NT2/D1 (cell line): ENCODE data around the gene DOCK8.

ENCODE experiments used
- SUZ12 ChIP-seq: IDR thresholded peaks from 2 replicates; pipeline ENCODE4 v1.6.1; 2011; ENCODE audit not compliant: insufficient read length, insufficient read depth; ENCODE audit errors: extremely low read depth
- YY1 ChIP-seq: IDR thresholded peaks from 2 replicates; pipeline ENCODE4 v1.6.1; 2011; ENCODE audit not compliant: insufficient read length, insufficient read depth
- ZNF274 ChIP-seq: IDR thresholded peaks from 2 replicates; pipeline ENCODE4 v1.6.1; 2011; ENCODE audit warnings: mild to moderate bottlenecking, low read depth, low read length

DNA sequence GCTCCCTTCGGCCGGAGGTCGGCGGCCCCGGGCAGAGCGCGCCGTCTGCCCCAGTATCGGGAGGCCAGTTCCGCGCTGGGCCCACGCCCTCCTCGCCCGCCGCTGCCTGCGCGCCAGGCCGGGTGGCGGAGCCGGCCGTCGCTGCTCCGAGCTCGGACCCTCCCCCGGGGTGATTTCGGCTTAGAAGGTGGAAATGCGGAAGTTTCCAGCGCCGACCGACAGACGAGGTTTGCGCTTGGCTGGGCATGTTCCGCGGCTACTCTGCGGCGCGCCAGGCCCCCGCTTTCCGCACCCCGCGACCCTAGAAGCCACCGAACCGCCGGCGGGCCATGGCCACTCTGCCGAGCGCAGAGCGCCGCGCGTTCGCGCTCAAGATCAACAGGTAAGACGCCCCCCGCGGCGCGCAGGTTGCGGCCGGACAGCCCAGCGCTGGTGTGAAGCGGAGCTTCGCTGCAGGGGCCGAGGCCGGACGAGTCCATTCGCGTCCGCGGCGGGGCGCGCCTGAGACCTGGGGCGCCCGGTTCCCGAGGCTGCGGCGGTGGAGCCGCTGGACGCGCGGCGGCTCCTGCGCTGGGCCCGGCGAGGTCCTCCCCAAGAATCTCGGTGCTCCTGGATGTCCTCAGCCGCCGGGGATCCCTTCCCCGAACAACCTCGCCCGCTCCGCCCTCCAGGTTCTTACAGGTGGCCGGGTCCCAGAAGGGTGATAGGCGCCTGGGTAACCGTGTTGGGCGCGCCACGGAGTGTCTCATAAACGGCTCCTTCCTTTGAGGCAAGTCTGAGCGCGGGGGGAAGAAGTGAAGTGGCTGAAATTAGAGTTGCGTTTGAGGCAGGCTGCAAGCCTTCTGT is at the start of gene DOCK8:
- TF ChIP-seq YY1 (no peak), ZNF274 (no peak), SUZ12 (peak; percentile 68)
